ENCODE results near the gene GLRA3. TPM values are rescaled to one million over a fixed set of nuclear protein-coding genes. Genes with fewer than 3 reads are reported as not detected.

GLRA3 gene
- total and polyA plus RNA-seq, 4 donors, result 0.06 to 0.15 TPM; not detected in 2

GRCh38 chr4:174865418-174865985, 36.5 kb upstream of the GLRA3 start:
- ATAC-seq (ENCODE audit: insufficient read depth, low FRiP score) (no peak), DNase-seq (no peak)
- no peaks in the 10 kb centered on the region for H3K36me3 ChIP-seq (ENCODE audit: control insufficient read depth in 4 of 4, insufficient read depth in 4 of 4, low read length in 4 of 4)
- TF ChIP-seq CTCF (IDR thresholded peaks at IDR 0.05; ENCODE audit: control extremely low read depth, extremely low read depth), result no peak
- no peaks in the 10 kb centered on the region for H3K27me3 ChIP-seq (ENCODE audit: control insufficient read depth in 3 of 3, insufficient read depth in 3 of 3, low read length in 2 of 3)
- 63 to 68% methylated on average over 1 of the region's 1 CpG for WGBS, 2 donors
- H3K27ac ChIP-seq (ENCODE audit: low read depth in 1 of 2, low read length in 1 of 2), result no peak overlapping the region
- H3K4me1 ChIP-seq (ENCODE audit: control insufficient read depth in 5 of 5, insufficient read depth in 5 of 5, low read length in 5 of 5), result no peaks in the 10 kb centered on the region
- peaks cover 0 to 3% (median 0%) of the 10 kb centered on the region in 4 donors for H3K9me3 ChIP-seq (ENCODE audit: control insufficient read depth in 4 of 4, insufficient read depth in 3 of 4, low read length in 3 of 4)
- no peak overlapping the region for H3K4me3 ChIP-seq
- H3K9ac ChIP-seq (ENCODE audit: insufficient read depth in 1 of 2, low read length in 2 of 2), result no peak overlapping the region

- 87 to 90% methylated on average over 2 of the region's 2 CpGs for WGBS, 2 donors
- Histone ChIP-seq H3K27me3 (ENCODE audit: control insufficient read depth in 3 of 3, insufficient read depth in 3 of 3, low read length in 2 of 3) (no peaks in the 10 kb centered on the region), H3K9me3 (ENCODE audit: control insufficient read depth in 4 of 4, insufficient read depth in 3 of 4, low read length in 3 of 4) (peaks cover 0 to 3% (median 0%) of the 10 kb centered on the region in 4 donors), H3K9ac (ENCODE audit: insufficient read depth in 1 of 2, low read length in 2 of 2) (no peak overlapping the region), H3K36me3 (ENCODE audit: control insufficient read depth in 4 of 4, insufficient read depth in 4 of 4, low read length in 4 of 4) (no peaks in the 10 kb centered on the region), H3K4me3 (no peak overlapping the region), H3K27ac (ENCODE audit: low read depth in 1 of 2, low read length in 1 of 2) (no peak overlapping the region), H3K4me1 (ENCODE audit: control insufficient read depth in 5 of 5, insufficient read depth in 5 of 5, low read length in 5 of 5) (no peaks in the 10 kb centered on the region)
- ATAC-seq (ENCODE audit: insufficient read depth, low FRiP score) (no peak), DNase-seq (no peak)
- no peak for TF ChIP-seq CTCF (IDR thresholded peaks at IDR 0.05; ENCODE audit: control extremely low read depth, extremely low read depth)
These were observed 35.0 kb upstream of the GLRA3 start for GRCh38 chr4:174864031-174864430.

GRCh38 chr4:174860588-174860987, 31.5 kb upstream of the GLRA3 start:
- H3K4me1 ChIP-seq (ENCODE audit: control insufficient read depth in 5 of 5, insufficient read depth in 5 of 5, low read length in 5 of 5), result no peaks in the 10 kb centered on the region
- H3K4me3 ChIP-seq, result no peak overlapping the region
- no peak for ATAC-seq (ENCODE audit: insufficient read depth, low FRiP score)
- no peak overlapping the region for H3K27ac ChIP-seq (ENCODE audit: low read depth in 1 of 2, low read length in 1 of 2)
- WGBS, 2 donors, result 73 to 87% methylated on average over 1 of the region's 1 CpG
- H3K9me3 ChIP-seq (ENCODE audit: control insufficient read depth in 4 of 4, insufficient read depth in 3 of 4, low read length in 3 of 4), result no peaks in the 10 kb centered on the region
- DNase-seq, result no peak
- H3K27me3 ChIP-seq (ENCODE audit: control insufficient read depth in 3 of 3, insufficient read depth in 3 of 3, low read length in 2 of 3), result no peaks in the 10 kb centered on the region
- no peak for TF ChIP-seq CTCF (IDR thresholded peaks at IDR 0.05; ENCODE audit: control extremely low read depth, extremely low read depth)
- H3K36me3 ChIP-seq (ENCODE audit: control insufficient read depth in 4 of 4, insufficient read depth in 4 of 4, low read length in 4 of 4), result no peaks in the 10 kb centered on the region
- H3K9ac ChIP-seq (ENCODE audit: insufficient read depth in 1 of 2, low read length in 2 of 2), result no peak overlapping the region

- no peak for TF ChIP-seq CTCF (IDR thresholded peaks at IDR 0.05; ENCODE audit: control extremely low read depth, extremely low read depth)
- 45 to 49% methylated on average over 2 of the region's 2 CpGs for WGBS, 2 donors
- H3K9me3 ChIP-seq (ENCODE audit: control insufficient read depth in 4 of 4, insufficient read depth in 3 of 4, low read length in 3 of 4), result no peaks in the 10 kb centered on the region
These were observed 30.9 kb upstream of the GLRA3 start for GRCh38 chr4:174859904-174860303.

More at GRCh38 chr4:174859904-174860303, 30.9 kb upstream of the GLRA3 start:
- Histone ChIP-seq H3K27ac (ENCODE audit: low read depth in 1 of 2, low read length in 1 of 2) (no peak overlapping the region), H3K36me3 (ENCODE audit: control insufficient read depth in 4 of 4, insufficient read depth in 4 of 4, low read length in 4 of 4) (no peaks in the 10 kb centered on the region), H3K27me3 (ENCODE audit: control insufficient read depth in 3 of 3, insufficient read depth in 3 of 3, low read length in 2 of 3) (no peaks in the 10 kb centered on the region), H3K4me1 (ENCODE audit: control insufficient read depth in 5 of 5, insufficient read depth in 5 of 5, low read length in 5 of 5) (no peaks in the 10 kb centered on the region), H3K4me3 (no peak overlapping the region), H3K9ac (ENCODE audit: insufficient read depth in 1 of 2, low read length in 2 of 2) (no peak overlapping the region)
- DNase-seq, result no peak
- ATAC-seq (ENCODE audit: insufficient read depth, low FRiP score), result no peak
